OCI-LY3 (cell line): ENCODE results near the gene NDUFAF8.
A peak's percentile ranks its signal among the peaks of the same experiment; 100 is the strongest.

Experiments
- H2AFZ ChIP-seq: fragments of 200-600, 300-600 bp; shearing (Covaris generic); 2 replicates; pipeline ENCODE4 v1.6.0; 2014; ENCODE audit warnings: antibody characterized with exemption, low read depth, low read length
- H3K27ac ChIP-seq: fragments of 200-600, 300-600 bp; sonication (generic); 2 replicates; pipeline ENCODE4 v1.5.1; 2014; ENCODE audit warnings: mild to moderate bottlenecking, low read length, moderate library complexity, mixed read lengths
- H3K27me3 ChIP-seq: fragments of 200-600, 300-600 bp; sonication (generic); 2 replicates; pipeline ENCODE4 v1.6.1; 2014; ENCODE audit warnings: low read depth, low read length, mixed read lengths
- H3K36me3 ChIP-seq: fragments of 200-600, 300-600 bp; sonication (generic); replicated peaks from 2 replicates; pipeline ENCODE3; 2014; ENCODE audit warnings: low read depth, low read length, mixed read lengths
- H3K4me1 ChIP-seq: fragments of 300-600, 200-600 bp; sonication (generic); 2 replicates; pipeline ENCODE4 v1.6.1; 2014; ENCODE audit warnings: low read length, mixed read lengths
- H3K4me2 ChIP-seq: fragments of 200-600, 300-600 bp; sonication (generic); 2 replicates; pipeline ENCODE4 v1.6.1; 2014; ENCODE audit warnings: low read length, mixed read lengths
- H3K4me3 ChIP-seq: fragments of 300-600, 200-600 bp; sonication (generic); 2 replicates; pipeline ENCODE4 v1.5.1; 2014; ENCODE audit warnings: antibody characterized with exemption, mild to moderate bottlenecking, low read length, moderate library complexity
- H3K79me2 ChIP-seq: fragments of 300-600, 200-600 bp; shearing (Covaris generic); 2 replicates; pipeline ENCODE4 v1.6.1; 2014; ENCODE audit warnings: mild to moderate bottlenecking, low read length, mixed read lengths
- H3K9ac ChIP-seq: fragments of 300-600, 200-600 bp; shearing (Covaris generic); 2 replicates; pipeline ENCODE4 v1.6.0; 2014; ENCODE audit warnings: mild to moderate bottlenecking, low read length, moderate library complexity
- H3K9me3 ChIP-seq: fragments of 200-600, 300-600 bp; shearing (Covaris generic); 2 replicates; pipeline ENCODE4 v1.6.1; 2014; ENCODE audit warnings: low read length, mixed read lengths; ENCODE audit not compliant: insufficient read depth
- H4K20me1 ChIP-seq: fragments of 200-600, 300-600 bp; sonication (generic); 2 replicates; pipeline ENCODE4 v1.6.1; 2016; ENCODE audit warnings: low read length, mixed read lengths; ENCODE audit not compliant: insufficient read depth
- CTCF ChIP-seq: fragments of 200-600, 300-600 bp; sonication (generic); IDR thresholded peaks from 2 replicates; pipeline ENCODE4 v1.5.1; 2014; ENCODE audit warnings: antibody characterized with exemption, low read length, low read depth
- EZH2phosphoT487 ChIP-seq: fragments of 200-600 bp; shearing (Covaris generic); IDR thresholded peaks from 2 replicates; pipeline ENCODE4 v1.6.1; 2018; ENCODE audit warnings: antibody characterized with exemption, mixed run types, low read depth

Gene NDUFAF8

GRCh38 chr17:81237591-81238489 lies 1.3 kb upstream of the NDUFAF8 start:
- peak overlapping the region; percentile 71 for H3K9ac ChIP-seq
- H2AFZ ChIP-seq = no peak overlapping the region
- peak overlapping the region; percentile 94 for H3K4me2 ChIP-seq
- no peaks in the 10 kb centered on the region for H3K27me3 ChIP-seq
- 0 out of 2 replicates have a peak, but pooled peaks cover 4% of the 10 kb centered on the region for H4K20me1 ChIP-seq
- H3K27ac ChIP-seq = no peak overlapping the region
- TF ChIP-seq EZH2phosphoT487 (no peak), CTCF (no peak)
- H3K4me3 ChIP-seq = peak overlapping the region; percentile 92
- peaks cover 18% of the 10 kb centered on the region for H3K36me3 ChIP-seq
- H3K9me3 ChIP-seq = no peaks in the 10 kb centered on the region
- peaks cover 41% of the 10 kb centered on the region for H3K79me2 ChIP-seq
- H3K4me1 ChIP-seq = peaks cover 23% of the 10 kb centered on the region

GRCh38 chr17:81238490-81238814 lies 666 bp upstream of the NDUFAF8 start:
- H2AFZ ChIP-seq = no peak overlapping the region
- no peaks in the 10 kb centered on the region for H3K9me3 ChIP-seq
- H3K9ac ChIP-seq = peak overlapping the region; percentile 71
- no peak overlapping the region for H3K27ac ChIP-seq
- H3K27me3 ChIP-seq = no peaks in the 10 kb centered on the region
- 0 out of 2 replicates have a peak, but pooled peaks cover 4% of the 10 kb centered on the region for H4K20me1 ChIP-seq
- H3K79me2 ChIP-seq = peaks cover 41% of the 10 kb centered on the region
- TF ChIP-seq EZH2phosphoT487 (no peak), CTCF (no peak)
- peak overlapping the region; percentile 94 for H3K4me2 ChIP-seq
- H3K4me3 ChIP-seq = peak overlapping the region; percentile 92
- H3K36me3 ChIP-seq = peaks cover 18% of the 10 kb centered on the region
- peaks cover 23% of the 10 kb centered on the region for H3K4me1 ChIP-seq

GRCh38 chr17:81239714-81240555 lies 817 bp downstream of the NDUFAF8 start:
- peak overlapping the region; percentile 78 for H3K9ac ChIP-seq

More at GRCh38 chr17:81239714-81240555, 817 bp downstream of the NDUFAF8 start:
- Histone ChIP-seq H3K4me2 (peak overlapping the region; percentile 96), H3K79me2 (peaks cover 41% of the 10 kb centered on the region), H3K4me3 (peak overlapping the region; percentile 92), H3K4me1 (peaks cover 29% of the 10 kb centered on the region), H4K20me1 (0 out of 2 replicates have a peak, but pooled peaks cover 7% of the 10 kb centered on the region), H2AFZ (no peak overlapping the region), H3K27ac (peak overlapping the region; percentile 64), H3K36me3 (peaks cover 22% of the 10 kb centered on the region), H3K27me3 (no peaks in the 10 kb centered on the region), H3K9me3 (no peaks in the 10 kb centered on the region)
- TF ChIP-seq EZH2phosphoT487 (no peak), CTCF (no peak; the same call in 1 of the 2 replicates)
